HT-29 (cell line): Measurements from ENCODE around the gene GFPT1. TPM values are rescaled to one million over a fixed set of nuclear protein-coding genes. Genes with fewer than 3 reads are reported as not detected.
A peak's percentile ranks its signal among the peaks of the same experiment; 100 is the strongest.
"Not testable (repeated sequence)": the region's sequence is repeated elsewhere in the genome, so short reads cannot be mapped to it uniquely, and the experiment has no call there.

Source experiments
- DNase-seq: peaks from one replicate; pipeline ENCODE4 v3.0.0-alpha.2; 2015; ENCODE audit warnings: low spot score
- total RNA-seq: library from RNA; depleted of rRNA; stranded (reverse); fragments of >200 nt; shearing (Covaris generic); gene quantifications from 2 replicates; pipeline ENCODE4 v1.2.3, GENCODE V29; 2014; rRNA removed

Gene GFPT1
- 20.5 and 21.5 TPM in 2 replicates for total RNA-seq

- DNase-seq = peak; percentile 96
These were observed at the start of gene GFPT1 for GRCh38 chr2:69386789-69387734. Gene GFPT1, minus strand, starts transcription at chr2:69387227. Its CDS starts 156 bp downstream, at chr2:69387071.

GRCh38 chr2:69436596-69436937 lies 49.5 kb upstream of the GFPT1 start:
- no peak for DNase-seq

- DNase-seq = no peak
These were observed 47.7 kb upstream of the GFPT1 start for GRCh38 chr2:69434753-69435152.

- DNase-seq = no peak
These were observed 42.6 kb upstream of the GFPT1 start for GRCh38 chr2:69429491-69430183.

- no peak for DNase-seq
These were observed 42.0 kb upstream of the GFPT1 start for GRCh38 chr2:69428981-69429380.

- no peak for DNase-seq
These were observed 37.4 kb upstream of the GFPT1 start for GRCh38 chr2:69424419-69424818.

- DNase-seq = no peak
These were observed 35.2 kb upstream of the GFPT1 start for GRCh38 chr2:69422198-69422597.

GRCh38 chr2:69419111-69419510 lies 32.1 kb upstream of the GFPT1 start:
- DNase-seq = not testable (repeated sequence)

GRCh38 chr2:69416147-69416546 lies 29.1 kb upstream of the GFPT1 start:
- DNase-seq = no peak

GRCh38 chr2:69411120-69411519 lies 24.1 kb upstream of the GFPT1 start:
- no peak for DNase-seq

- DNase-seq = no peak
These were observed 18.3 kb upstream of the GFPT1 start for GRCh38 chr2:69405306-69405705.

- DNase-seq = no peak
These were observed 13.1 kb upstream of the GFPT1 start for GRCh38 chr2:69400121-69400520.

- no peak for DNase-seq
These were observed 10.2 kb upstream of the GFPT1 start for GRCh38 chr2:69397234-69397633.

- no peak for DNase-seq
These were observed 8.8 kb upstream of the GFPT1 start for GRCh38 chr2:69395866-69396265.

- no peak for DNase-seq
These were observed 6.9 kb upstream of the GFPT1 start for GRCh38 chr2:69393963-69394362.

- no peak for DNase-seq
These were observed 3.4 kb upstream of the GFPT1 start for GRCh38 chr2:69390471-69390870.

GRCh38 chr2:69390001-69390400 lies 3.0 kb upstream of the GFPT1 start:
- DNase-seq = no peak

- no peak for DNase-seq
These were observed 2.2 kb upstream of the GFPT1 start for GRCh38 chr2:69389271-69389670.

- peak; percentile 47 for DNase-seq
These were observed 899 bp upstream of the GFPT1 start for GRCh38 chr2:69387770-69388481.

GRCh38 chr2:69386360-69386759 lies 667 bp downstream of the GFPT1 start:
- peak; percentile 41 for DNase-seq

- peak; percentile 34 for DNase-seq
These were observed 1.4 kb downstream of the GFPT1 start for GRCh38 chr2:69385443-69386151.
